Peyer's patch (tissue), 4 donors: ENCODE data around the gene MREG. TPM values are rescaled to one million over a fixed set of nuclear protein-coding genes. Genes with fewer than 3 reads are reported as not detected.

Experiments
- DNase-seq, 3 donors: peaks; one replicate each; pipeline ENCODE4 v3.0.0-alpha.2; 2017 to 2019
- H3K27ac ChIP-seq, 4 donors: fragments of 200-600 bp; sonication (generic); one replicate each; pipeline ENCODE4 v1.5.1; 2016 to 2019
- H3K27me3 ChIP-seq, 2 donors: fragments of 200-600 bp; sonication (generic); one replicate each; pipeline ENCODE4 v1.5.1; 2019
- H3K36me3 ChIP-seq, 3 donors: fragments of 200-600 bp; sonication (generic); one replicate each; pipeline ENCODE4 v1.5.1; 2016 to 2019
- H3K4me1 ChIP-seq, 4 donors: fragments of 200-600 bp; sonication (generic); one replicate each; pipeline ENCODE4 v1.5.1; 2016 to 2019
- H3K4me3 ChIP-seq, 4 donors: fragments of 200-600 bp; sonication (generic); 1 replicate in 3 of 4; 2 replicates in 1 of 4; pipeline ENCODE4 v1.5.1; 2016 to 2019; ENCODE audit warnings: mild to moderate bottlenecking in 1 of 4
- H3K9me3 ChIP-seq, 4 donors: fragments of 200-600 bp; sonication (generic); one replicate each; pipeline ENCODE4 v1.5.1; 2016 to 2019; ENCODE audit warnings: mild to moderate bottlenecking in 1 of 4
- POLR2A ChIP-seq, 2 donors: fragments of 450-650 bp; IDR thresholded peaks; one replicate each; pipeline ENCODE4 v1.5.1; 2017; ENCODE audit warnings: antibody characterized with exemption in 2 of 2, mild to moderate bottlenecking in 2 of 2, moderate library complexity in 2 of 2
- total RNA-seq, 4 donors: library from RNA; depleted of rRNA; stranded (reverse); fragments of >200 nt; gene quantifications; one replicate each; pipeline ENCODE4 v1.1.0, GENCODE V29; 2016
- TF ChIP-seq, protein P1 (sequence below), 6 experiments: fragments of 450-650 bp in 4 of 6; fragments of 200-600 bp in 2 of 6; sonication (generic) in 1 of 6; IDR thresholded peaks; one replicate each; pipeline ENCODE4 v1.5.1; 2017 to 2019; ENCODE audit warnings: antibody characterized with exemption in 6 of 6, mild to moderate bottlenecking in 3 of 6, moderate library complexity in 1 of 6

The MREG gene
- total RNA-seq, 4 donors from 2014 or later: 6.2 to 10.7 (median 7.2) TPM

- no peak overlapping the region for H3K27ac ChIP-seq
- no peaks in the 10 kb centered on the region for H3K27me3 ChIP-seq
- DNase-seq: no peak
- peaks cover 0 to 3% (median 0%) of the 10 kb centered on the region in 3 donors for H3K36me3 ChIP-seq
- no peaks in the 10 kb centered on the region for H3K4me1 ChIP-seq
- no peak overlapping the region for H3K4me3 ChIP-seq
- H3K9me3 ChIP-seq: no peaks in the 10 kb centered on the region
- TF ChIP-seq, protein P1, sequence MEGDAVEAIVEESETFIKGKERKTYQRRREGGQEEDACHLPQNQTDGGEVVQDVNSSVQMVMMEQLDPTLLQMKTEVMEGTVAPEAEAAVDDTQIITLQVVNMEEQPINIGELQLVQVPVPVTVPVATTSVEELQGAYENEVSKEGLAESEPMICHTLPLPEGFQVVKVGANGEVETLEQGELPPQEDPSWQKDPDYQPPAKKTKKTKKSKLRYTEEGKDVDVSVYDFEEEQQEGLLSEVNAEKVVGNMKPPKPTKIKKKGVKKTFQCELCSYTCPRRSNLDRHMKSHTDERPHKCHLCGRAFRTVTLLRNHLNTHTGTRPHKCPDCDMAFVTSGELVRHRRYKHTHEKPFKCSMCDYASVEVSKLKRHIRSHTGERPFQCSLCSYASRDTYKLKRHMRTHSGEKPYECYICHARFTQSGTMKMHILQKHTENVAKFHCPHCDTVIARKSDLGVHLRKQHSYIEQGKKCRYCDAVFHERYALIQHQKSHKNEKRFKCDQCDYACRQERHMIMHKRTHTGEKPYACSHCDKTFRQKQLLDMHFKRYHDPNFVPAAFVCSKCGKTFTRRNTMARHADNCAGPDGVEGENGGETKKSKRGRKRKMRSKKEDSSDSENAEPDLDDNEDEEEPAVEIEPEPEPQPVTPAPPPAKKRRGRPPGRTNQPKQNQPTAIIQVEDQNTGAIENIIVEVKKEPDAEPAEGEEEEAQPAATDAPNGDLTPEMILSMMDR (IDR thresholded peaks at IDR 0.05): no peak
- no peak for TF ChIP-seq POLR2A (IDR thresholded peaks at IDR 0.05)
Observed at GRCh38 chr2:215984661-215985060, 28.7 kb downstream of the MREG start.

- no peaks in the 10 kb centered on the region for H3K9me3 ChIP-seq
- TF ChIP-seq POLR2A (IDR thresholded peaks at IDR 0.05): no peak
- TF ChIP-seq, protein P1 (IDR thresholded peaks at IDR 0.05): no peak
Observed at GRCh38 chr2:215983581-215984351, 29.6 kb downstream of the MREG start.

GRCh38 chr2:215982465-215982875 lies 30.9 kb downstream of the MREG start:
- no peak overlapping the region for H3K4me3 ChIP-seq
- no peaks in the 10 kb centered on the region for H3K4me1 ChIP-seq
- DNase-seq: no peak
- no peak overlapping the region for H3K27ac ChIP-seq
- no peaks in the 10 kb centered on the region for H3K27me3 ChIP-seq
- TF ChIP-seq, protein P1 (IDR thresholded peaks at IDR 0.05): no peak
- no peak for TF ChIP-seq POLR2A (IDR thresholded peaks at IDR 0.05)
- no peaks in the 10 kb centered on the region for H3K9me3 ChIP-seq
- H3K36me3 ChIP-seq: no peaks in the 10 kb centered on the region

More at GRCh38 chr2:215983581-215984351, 29.6 kb downstream of the MREG start:
- H3K36me3 ChIP-seq: peaks cover 0 to 2% (median 0%) of the 10 kb centered on the region in 3 donors
- DNase-seq: no peak
- H3K4me1 ChIP-seq: no peaks in the 10 kb centered on the region
- no peak overlapping the region for H3K27ac ChIP-seq
- H3K27me3 ChIP-seq: no peaks in the 10 kb centered on the region
- no peak overlapping the region for H3K4me3 ChIP-seq

GRCh38 chr2:215981115-215981514 lies 32.2 kb downstream of the MREG start:
- no peaks in the 10 kb centered on the region for H3K27me3 ChIP-seq
- no peak for DNase-seq
- no peaks in the 10 kb centered on the region for H3K36me3 ChIP-seq
- H3K4me3 ChIP-seq: no peak overlapping the region
- H3K27ac ChIP-seq: no peak overlapping the region
- no peak for TF ChIP-seq POLR2A (IDR thresholded peaks at IDR 0.05)
- TF ChIP-seq, protein P1 (IDR thresholded peaks at IDR 0.05): no peak
- no peaks in the 10 kb centered on the region for H3K9me3 ChIP-seq
- H3K4me1 ChIP-seq: no peaks in the 10 kb centered on the region

DNA sequence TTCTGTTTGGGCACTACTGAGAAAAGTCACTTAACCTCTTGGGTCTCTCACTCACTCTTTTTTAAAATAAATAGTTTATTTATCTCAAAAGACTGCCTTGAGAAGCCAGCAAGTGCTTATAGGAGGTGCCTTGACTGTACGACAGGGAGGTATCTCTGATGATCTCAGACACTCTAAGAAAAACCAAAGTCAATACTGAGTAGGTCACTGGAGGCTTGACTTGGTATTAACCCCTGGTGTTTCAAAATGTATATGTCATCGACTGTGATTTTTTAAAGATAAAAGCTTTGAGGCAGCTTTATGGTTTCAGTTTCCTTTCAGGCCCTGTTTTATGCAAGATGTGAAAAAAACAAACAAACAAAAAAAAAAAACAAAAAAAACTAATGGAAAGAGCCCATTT lies 33.7 kb downstream of the MREG start:
- TF ChIP-seq, protein P1 (IDR thresholded peaks at IDR 0.05): no peak
- TF ChIP-seq POLR2A (IDR thresholded peaks at IDR 0.05): no peak
- Histone ChIP-seq H3K9me3 (no peaks in the 10 kb centered on the region), H3K4me3 (no peak overlapping the region), H3K36me3 (no peaks in the 10 kb centered on the region), H3K27me3 (no peaks in the 10 kb centered on the region), H3K27ac (no peak overlapping the region), H3K4me1 (no peaks in the 10 kb centered on the region)
- DNase-seq: no peak
